NCI-H146 treated with DMSO at 0.1 percent for 48 hours (cell line): ENCODE data around the gene PHC3.

Source experiments
- DNase-seq: peaks from one replicate; lab custom pipeline; 2025; ENCODE audit not compliant: unreplicated experiment; lab: John Stamatoyannopoulos, UW

PHC3 gene

GRCh38 chr3:170044795-170045244 is 136.7 kb downstream of the PHC3 start:
- DNase-seq: no peak

- DNase-seq: no peak
Observed at GRCh38 chr3:170044271-170044670, 137.3 kb downstream of the PHC3 start.

- no peak for DNase-seq
Observed at GRCh38 chr3:170043506-170043905, 138.0 kb downstream of the PHC3 start.

GRCh38 chr3:170040418-170040817 is 141.1 kb downstream of the PHC3 start:
- DNase-seq: no peak

GRCh38 chr3:170038434-170039110 is 143.0 kb downstream of the PHC3 start:
- DNase-seq: peak; percentile 49
